Activated B cell treated with CpG ODN at 0.5 μM for 24 hours (primary cell): ENCODE data around the gene RPRD1B. TPM values are rescaled to one million over a fixed set of nuclear protein-coding genes. Genes with fewer than 3 reads are reported as not detected.
A peak's percentile ranks its signal among the peaks of the same experiment; 100 is the strongest.

Experiments
- ATAC-seq: fragments of 200-7000 bp; cut with Tn5 transposase; one replicate; pipeline ENCODE4 v1.10.0; 2021; ENCODE audit warnings: low read depth, mild to moderate bottlenecking, moderate library complexity
- CTCF ChIA-PET: fragments of 350-600 bp; sonication (Branson Sonifier 250); formaldehyde crosslinking; loops from one replicate; lab custom pipeline; 2021; ENCODE audit warnings: antibody characterized with exemption; lab: Charles Lee
- POLR2A ChIA-PET: fragments of 350-600 bp; sonication (Branson Sonifier 250); formaldehyde crosslinking; loops from one replicate; lab custom pipeline; 2021; ENCODE audit warnings: antibody characterized with exemption; lab: Charles Lee
- DNase-seq: peaks from one replicate; pipeline ENCODE4 v3.0.0; 2022
- H3K27ac Mint-ChIP-seq: one replicate; pipeline ENCODE4 v1.8.0; 2020; ENCODE audit warnings: mixed read lengths
- H3K27me3 Mint-ChIP-seq: one replicate; pipeline ENCODE4 v1.8.0; 2021; ENCODE audit warnings: mixed read lengths
- H3K36me3 Mint-ChIP-seq: one replicate; pipeline ENCODE4 v1.8.0; 2021; ENCODE audit warnings: low read depth, mixed read lengths
- H3K4me1 Mint-ChIP-seq: one replicate; pipeline ENCODE4 v1.8.0; 2021; ENCODE audit warnings: mixed read lengths
- H3K4me3 Mint-ChIP-seq: one replicate; pipeline ENCODE4 v1.8.0; 2020; ENCODE audit warnings: mild to moderate bottlenecking, mixed read lengths
- H3K9me3 Mint-ChIP-seq: one replicate; pipeline ENCODE4 v1.8.0; 2020; ENCODE audit warnings: mixed read lengths
- CTCF ChIP-seq: fragments of 200-600 bp; IDR thresholded peaks from one replicate; pipeline ENCODE4 v1.8.0; 2022; ENCODE audit warnings: antibody characterized with exemption, mild to moderate bottlenecking
- intact Hi-C: fragments of 100-400 bp; cut with micrococcal nuclease; formaldehyde crosslinking; loops from one replicate; pipeline ENCODE4 v1.15.1; 2024
- total RNA-seq: library from RNA; stranded (reverse); gene quantifications from 2 replicates; pipeline ENCODE4 v1.2.3, GENCODE V29; 2022

Gene RPRD1B
- total RNA-seq, 1 donor from 2014 or later: 38.4 TPM

- H3K4me3 Mint-ChIP-seq: no peak overlapping the region
- ATAC-seq (peak; percentile 87), DNase-seq (peak; percentile 29)
- H3K4me1 Mint-ChIP-seq: peaks cover 20% of the 10 kb centered on the region
- peaks cover 67% of the 10 kb centered on the region for H3K36me3 Mint-ChIP-seq
- H3K27me3 Mint-ChIP-seq: no peaks in the 10 kb centered on the region
- intact Hi-C loops: loop anchor here (5.0 kb wide), 2 partner anchors 723 to 798 kb away; no protein-coding TSS in a partner anchor
- H3K27ac Mint-ChIP-seq: peak overlapping the region; percentile 13
- TF ChIP-seq CTCF: no peak
- CTCF ChIA-PET: interaction anchor here (0.7 to 5.5 kb wide), 3 partner anchors 331 to 457 kb away, joined by 3 to 57 read pairs (median 3); no protein-coding TSS in a partner anchor
- no peaks in the 10 kb centered on the region for H3K9me3 Mint-ChIP-seq
- POLR2A ChIA-PET: no interaction called here
Observed at GRCh38 chr20:37990571-37991151, 42.9 kb upstream of the RPRD1B start.

- intact Hi-C loops: loop anchor here (5.0 kb wide), 2 partner anchors 724 to 799 kb away; no protein-coding TSS in a partner anchor
- ChIA-PET CTCF (interaction anchor here (0.7 to 5.5 kb wide), 3 partner anchors 332 to 457 kb away, joined by 3 to 57 read pairs (median 3); no protein-coding TSS in a partner anchor), POLR2A (no interaction called here)
- no peaks in the 10 kb centered on the region for H3K9me3 Mint-ChIP-seq
- DNase-seq: no peak
- H3K36me3 Mint-ChIP-seq: peaks cover 70% of the 10 kb centered on the region
- no peak for ATAC-seq
- H3K4me1 Mint-ChIP-seq: peaks cover 20% of the 10 kb centered on the region
- TF ChIP-seq CTCF: no peak
- H3K27me3 Mint-ChIP-seq: no peaks in the 10 kb centered on the region
- H3K4me3 Mint-ChIP-seq: no peak overlapping the region
- H3K27ac Mint-ChIP-seq: no peak overlapping the region
Observed at GRCh38 chr20:37991157-37991866, 42.2 kb upstream of the RPRD1B start.

GRCh38 chr20:37991908-37992307 is 41.6 kb upstream of the RPRD1B start:
- no peak for TF ChIP-seq CTCF
- no peak overlapping the region for H3K27ac Mint-ChIP-seq
- CTCF ChIA-PET: interaction anchor here (1.2 to 5.5 kb wide), 7 partner anchors 21 to 796 kb away, joined by 3 to 57 read pairs (median 4); no protein-coding TSS in a partner anchor
- peaks cover 20% of the 10 kb centered on the region for H3K4me1 Mint-ChIP-seq
- H3K4me3 Mint-ChIP-seq: no peak overlapping the region
- POLR2A ChIA-PET: no interaction called here
- no peaks in the 10 kb centered on the region for H3K9me3 Mint-ChIP-seq
- no peak for ATAC-seq
- peaks cover 71% of the 10 kb centered on the region for H3K36me3 Mint-ChIP-seq
- no peak for DNase-seq
- intact Hi-C loops: loop anchor here (2.0 to 5.0 kb wide), 3 partner anchors 235 to 800 kb away; no protein-coding TSS in a partner anchor
- H3K27me3 Mint-ChIP-seq: no peaks in the 10 kb centered on the region

- H3K27ac Mint-ChIP-seq: no peak overlapping the region
- intact Hi-C loops: loop anchor here (1.0 to 5.0 kb wide), 6 partner anchors 91 to 801 kb away; no protein-coding TSS in a partner anchor
- peaks cover 72% of the 10 kb centered on the region for H3K36me3 Mint-ChIP-seq
- ATAC-seq (peak; percentile 43), DNase-seq (no peak)
- no peak overlapping the region for H3K4me3 Mint-ChIP-seq
- peaks cover 20% of the 10 kb centered on the region for H3K4me1 Mint-ChIP-seq
- TF ChIP-seq CTCF: peak; percentile 20
- H3K27me3 Mint-ChIP-seq: no peaks in the 10 kb centered on the region
- no peaks in the 10 kb centered on the region for H3K9me3 Mint-ChIP-seq
- ChIA-PET CTCF (interaction anchor here (0.6 to 5.5 kb wide), 11 partner anchors 9 to 797 kb away, joined by 3 to 57 read pairs (median 3); no protein-coding TSS in a partner anchor), POLR2A (interaction anchor here (0.6 kb wide), 4 partner anchors 237 to 346 kb away, joined by 3 to 5 read pairs (median 4); no protein-coding TSS in a partner anchor)
Observed at GRCh38 chr20:37992802-37993409, 40.6 kb upstream of the RPRD1B start.
